ENCODE results near the gene TOMT.

- TF ChIP-seq CTCF (IDR thresholded peaks at IDR 0.05) (no peak), ZNF232 (CRISPR knock-in tag; IDR thresholded peaks at IDR 0.05) (no peak), KAT7 (CRISPR knock-in tag; IDR thresholded peaks at IDR 0.05; ENCODE audit: borderline replicate concordance) (no peak), HMGXB4 (CRISPR knock-in tag; IDR thresholded peaks at IDR 0.05) (no peak), MAX (CRISPR knock-in tag; IDR thresholded peaks at IDR 0.05) (no peak), ZNF121 (CRISPR knock-in tag; IDR thresholded peaks at IDR 0.05) (no peak), CREM (CRISPR knock-in tag; IDR thresholded peaks at IDR 0.05) (no peak), FOXP1 (CRISPR knock-in tag; IDR thresholded peaks at IDR 0.05; ENCODE audit: borderline replicate concordance) (no peak), RELA (CRISPR knock-in tag; IDR thresholded peaks at IDR 0.05; ENCODE audit: borderline replicate concordance) (no peak), ATF6 (CRISPR knock-in tag; IDR thresholded peaks at IDR 0.05) (no peak), STAT6 (CRISPR knock-in tag; conservative IDR thresholded peaks at IDR 0.05; ENCODE audit: low read depth) (no peak), CBFB (CRISPR knock-in tag; IDR thresholded peaks at IDR 0.05; ENCODE audit: low read depth) (no peak), AFF4 (CRISPR knock-in tag; IDR thresholded peaks at IDR 0.05; ENCODE audit: borderline replicate concordance) (no peak)
Measured at GRCh38 chr11:72098741-72099140, 7.0 kb upstream of the TOMT start.
